Measurements from ENCODE around the gene OLIG2. TPM values are rescaled to one million over a fixed set of nuclear protein-coding genes. Genes with fewer than 3 reads are reported as not detected.

Gene OLIG2
- total RNA-seq, 1 experiment from 2014 or later, result 0.79 TPM

GRCh38 chr21:32990666-32991065 lies 35.1 kb upstream of the OLIG2 start:
- ChIA-PET POLR2A (no interaction called here), CTCF (interaction anchor here (0.9 to 2.3 kb wide), 6 partner anchors 36 to 207 kb away, joined by 3 to 9 read pairs (median 4); no protein-coding TSS in a partner anchor)
- ATAC-seq, result no peak
- peaks cover 3% of the 10 kb centered on the region; the same call in 1 of the 2 replicates for H3K36me3 Mint-ChIP-seq
- DNase-seq (ENCODE audit: low spot score), result no peak
- TF ChIP-seq ETV6 (CRISPR knock-in tag; IDR thresholded peaks at IDR 0.05), result no peak
- no peak for TF ChIP-seq JAZF1 (CRISPR knock-in tag; IDR thresholded peaks at IDR 0.05)
- TF ChIP-seq FOXP4 (CRISPR knock-in tag; IDR thresholded peaks at IDR 0.05), result no peak
- no peak for TF ChIP-seq ERG (CRISPR knock-in tag; IDR thresholded peaks at IDR 0.05)
- no peak for TF ChIP-seq ZNF425 (CRISPR knock-in tag; conservative IDR thresholded peaks at IDR 0.05)
- TF ChIP-seq ZNF219 (CRISPR knock-in tag; IDR thresholded peaks at IDR 0.05; ENCODE audit: borderline replicate concordance), result no peak
- TF ChIP-seq CTCF (IDR thresholded peaks at IDR 0.05), result no peak
- TF ChIP-seq NR1H2 (CRISPR knock-in tag; IDR thresholded peaks at IDR 0.05), result no peak
- TF ChIP-seq EMX1 (CRISPR knock-in tag; IDR thresholded peaks at IDR 0.05), result no peak
- no peak for TF ChIP-seq SMAD3 (CRISPR knock-in tag; IDR thresholded peaks at IDR 0.05; ENCODE audit: borderline replicate concordance)
- no peak for TF ChIP-seq FOXK1 (CRISPR knock-in tag; IDR thresholded peaks at IDR 0.05)
- TF ChIP-seq HMGXB4 (CRISPR knock-in tag; IDR thresholded peaks at IDR 0.05), result no peak
- no peak for TF ChIP-seq GRHL2 (CRISPR knock-in tag; IDR thresholded peaks at IDR 0.05; ENCODE audit: insufficient replicate concordance, severe bottlenecking)
- H3K27ac Mint-ChIP-seq, result no peak overlapping the region
- H3K4me1 Mint-ChIP-seq, result peaks cover 8% of the 10 kb centered on the region
- H3K4me3 Mint-ChIP-seq, result no peak overlapping the region
- H3K9me3 Mint-ChIP-seq, result peaks cover 18% of the 10 kb centered on the region
- peaks cover 4% of the 10 kb centered on the region for H3K27me3 Mint-ChIP-seq (ENCODE audit: low read depth)

- DNase-seq (ENCODE audit: low spot score) (no peak), ATAC-seq (no peak)
- CTCF ChIA-PET, result interaction anchor here (1.0 to 2.3 kb wide), 4 partner anchors 51 to 206 kb away, joined by 3 to 9 read pairs (median 6); no protein-coding TSS in a partner anchor
- H3K4me1 Mint-ChIP-seq, result peaks cover 8% of the 10 kb centered on the region
- H3K27ac Mint-ChIP-seq, result no peak overlapping the region
- TF ChIP-seq ZNF512 (CRISPR knock-in tag; IDR thresholded peaks at IDR 0.05; ENCODE audit: borderline replicate concordance), result no peak
- no peak for TF ChIP-seq MXD4 (CRISPR knock-in tag; IDR thresholded peaks at IDR 0.05; ENCODE audit: borderline replicate concordance)
- TF ChIP-seq KAT7 (CRISPR knock-in tag; IDR thresholded peaks at IDR 0.05; ENCODE audit: borderline replicate concordance), result no peak
- no peak for TF ChIP-seq CREB1 (CRISPR knock-in tag; IDR thresholded peaks at IDR 0.05)
- peaks cover 18% of the 10 kb centered on the region for H3K9me3 Mint-ChIP-seq
- POLR2A ChIA-PET, result no interaction called here
- peaks cover 3% of the 10 kb centered on the region; the same call in 1 of the 2 replicates for H3K36me3 Mint-ChIP-seq
- H3K27me3 Mint-ChIP-seq (ENCODE audit: low read depth), result peaks cover 4% of the 10 kb centered on the region
- no peak overlapping the region for H3K4me3 Mint-ChIP-seq
Observed at GRCh38 chr21:32991361-32991760, 34.4 kb upstream of the OLIG2 start.
